Measurements from ENCODE around the gene ZNF474.

The ZNF474 gene

GRCh38 chr5:122170620-122171019 is 41.3 kb downstream of the ZNF474 start:
- H3K4me3 ChIP-seq (ENCODE audit: low read depth, low read length), result no peak overlapping the region
- TF ChIP-seq CTCF (conservative IDR thresholded peaks at IDR 0.05; ENCODE audit: low read depth, low read length), result no peak
- DNase-seq (ENCODE audit: low read depth), result peak; percentile 61

GRCh38 chr5:122172207-122172606 is 42.9 kb downstream of the ZNF474 start:
- no peak overlapping the region for H3K4me3 ChIP-seq (ENCODE audit: low read depth, low read length)
- TF ChIP-seq CTCF (conservative IDR thresholded peaks at IDR 0.05; ENCODE audit: low read depth, low read length), result no peak
- no peak for DNase-seq (ENCODE audit: low read depth)

- DNase-seq (ENCODE audit: low read depth), result no peak
Observed at GRCh38 chr5:122173474-122174415, 44.4 kb downstream of the ZNF474 start.

GRCh38 chr5:122175091-122175490 is 45.7 kb downstream of the ZNF474 start:
- DNase-seq (ENCODE audit: low read depth), result no peak
- TF ChIP-seq CTCF (conservative IDR thresholded peaks at IDR 0.05; ENCODE audit: low read depth, low read length), result no peak
- H3K4me3 ChIP-seq (ENCODE audit: low read depth, low read length), result no peak overlapping the region

More at GRCh38 chr5:122173474-122174415, 44.4 kb downstream of the ZNF474 start:
- no peak overlapping the region for H3K4me3 ChIP-seq (ENCODE audit: low read depth, low read length)
- no peak for TF ChIP-seq CTCF (conservative IDR thresholded peaks at IDR 0.05; ENCODE audit: low read depth, low read length)

- H3K4me3 ChIP-seq (ENCODE audit: low read depth, low read length), result no peak overlapping the region
- no peak for DNase-seq (ENCODE audit: low read depth)
- TF ChIP-seq CTCF (conservative IDR thresholded peaks at IDR 0.05; ENCODE audit: low read depth, low read length), result no peak
Observed at GRCh38 chr5:122175852-122176251, 46.5 kb downstream of the ZNF474 start.

- no peak overlapping the region for H3K4me3 ChIP-seq (ENCODE audit: low read depth, low read length)
- no peak for TF ChIP-seq CTCF (conservative IDR thresholded peaks at IDR 0.05; ENCODE audit: low read depth, low read length)
- no peak for DNase-seq (ENCODE audit: low read depth)
Observed at GRCh38 chr5:122177161-122177560, 47.8 kb downstream of the ZNF474 start.

- H3K4me3 ChIP-seq (ENCODE audit: low read depth, low read length), result no peak overlapping the region
- no peak for TF ChIP-seq CTCF (conservative IDR thresholded peaks at IDR 0.05; ENCODE audit: low read depth, low read length)
- DNase-seq (ENCODE audit: low read depth), result no peak
Observed at GRCh38 chr5:122179701-122180100, 50.4 kb downstream of the ZNF474 start.
